Astrocyte of the hippocampus (primary cell): ENCODE measurements around the gene RBL1.
A peak's percentile ranks its signal among the peaks of the same experiment; 100 is the strongest.
"Not testable (repeated sequence)": the region's sequence is repeated elsewhere in the genome, so short reads cannot be mapped to it uniquely, and the experiment has no call there.

Experiments
- DNase-seq: peaks from one replicate; pipeline ENCODE4 v3.0.0; 2011; ENCODE audit warnings: low read depth, low spot score

Gene RBL1

DNA sequence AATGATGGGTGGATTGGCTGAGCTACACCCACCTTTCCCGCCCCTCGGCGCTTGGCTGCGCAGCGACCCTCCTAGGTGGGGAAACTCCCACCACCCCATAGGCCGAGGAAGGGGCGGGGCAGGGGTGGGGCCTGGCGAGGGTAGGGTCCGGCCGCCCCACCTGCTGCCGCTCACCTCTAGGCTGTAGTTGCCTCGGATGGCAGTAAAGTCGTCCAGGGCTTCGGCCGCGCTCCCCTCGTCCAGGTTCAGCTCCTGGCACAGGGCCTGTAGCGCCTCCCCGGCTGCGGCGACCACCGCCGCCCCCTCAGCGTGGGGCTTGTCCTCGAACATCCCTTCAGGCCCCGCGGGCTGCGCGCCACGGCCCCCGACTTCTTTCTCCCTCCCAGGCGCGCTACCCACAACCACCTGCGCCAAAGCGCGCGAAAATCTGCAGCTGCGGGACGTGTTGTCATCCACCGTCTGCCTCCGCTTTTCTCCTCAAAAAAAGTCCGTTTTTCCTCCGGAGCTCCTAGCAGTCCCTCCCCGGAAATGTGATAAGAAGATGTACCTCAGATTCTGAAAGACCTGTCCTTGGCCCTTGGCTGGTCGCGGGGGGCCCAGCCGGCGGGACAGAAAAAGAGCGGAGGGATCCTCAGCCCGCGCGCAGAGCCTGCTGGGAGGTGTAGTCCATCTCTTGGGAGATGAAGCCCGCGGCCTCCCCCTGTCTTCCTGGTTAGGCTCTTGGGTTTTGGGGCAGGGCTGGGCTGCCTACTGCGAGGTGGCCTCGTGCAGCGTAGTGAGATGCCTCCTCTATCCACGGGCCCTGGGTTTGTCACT is at the start of gene RBL1:
Gene RBL1 (minus strand): TSS at position 399 of the 816 bp plus-strand sequence. CDS start 69 bp downstream, at position 330.
- DNase-seq, result peak; percentile 90

GRCh38 chr20:37144856-37145404 is 49.1 kb upstream of the RBL1 start:
- DNase-seq, result no peak

GRCh38 chr20:37142708-37143107 is 46.9 kb upstream of the RBL1 start:
- peak; percentile 68 for DNase-seq

DNA sequence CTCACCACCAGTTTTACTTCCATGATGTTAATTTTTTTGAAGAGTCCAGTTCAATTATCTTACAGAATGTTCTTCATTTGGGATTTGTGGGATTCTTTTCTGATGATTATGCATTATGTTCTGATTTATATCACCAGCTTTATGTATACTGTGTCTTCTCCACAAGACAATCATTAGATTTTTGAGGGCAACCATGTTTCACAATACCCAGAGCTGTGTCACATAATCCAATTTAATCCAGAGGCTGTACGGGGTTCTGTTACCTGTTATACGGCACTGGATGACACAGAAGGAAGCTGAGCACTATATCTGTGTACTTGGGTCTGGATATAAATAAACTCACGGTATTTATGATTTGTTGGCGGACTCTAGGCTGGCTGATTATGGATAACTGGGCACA is 41.8 kb upstream of the RBL1 start:
- no peak for DNase-seq

GRCh38 chr20:37133952-37134351 is 38.2 kb upstream of the RBL1 start:
- no peak for DNase-seq

- DNase-seq, result no peak
These were observed 35.7 kb upstream of the RBL1 start for GRCh38 chr20:37131486-37131885.

- no peak for DNase-seq
These were observed 33.0 kb upstream of the RBL1 start for GRCh38 chr20:37128803-37129202.

GRCh38 chr20:37126290-37126689 is 30.5 kb upstream of the RBL1 start:
- not testable (repeated sequence) for DNase-seq

DNA sequence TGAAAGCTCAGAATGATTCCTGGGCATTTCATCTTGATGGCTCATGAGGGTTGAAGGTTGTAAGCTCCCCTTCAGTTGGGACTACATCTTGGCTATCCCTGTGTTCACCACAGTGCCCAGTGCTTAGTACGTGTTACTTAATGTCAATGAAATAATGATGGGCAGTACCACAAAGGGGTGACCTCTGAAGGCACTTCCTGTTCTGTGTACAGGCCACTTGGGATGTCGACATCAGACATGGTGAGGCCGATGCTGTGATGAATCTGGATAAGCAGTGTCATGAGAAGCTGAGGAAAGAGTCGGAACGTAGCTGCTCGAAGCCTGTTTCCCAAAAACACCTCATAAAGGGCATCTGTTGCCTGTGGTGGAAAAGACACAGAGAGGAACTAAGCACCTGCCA is 27.6 kb upstream of the RBL1 start:
- no peak for DNase-seq

DNA sequence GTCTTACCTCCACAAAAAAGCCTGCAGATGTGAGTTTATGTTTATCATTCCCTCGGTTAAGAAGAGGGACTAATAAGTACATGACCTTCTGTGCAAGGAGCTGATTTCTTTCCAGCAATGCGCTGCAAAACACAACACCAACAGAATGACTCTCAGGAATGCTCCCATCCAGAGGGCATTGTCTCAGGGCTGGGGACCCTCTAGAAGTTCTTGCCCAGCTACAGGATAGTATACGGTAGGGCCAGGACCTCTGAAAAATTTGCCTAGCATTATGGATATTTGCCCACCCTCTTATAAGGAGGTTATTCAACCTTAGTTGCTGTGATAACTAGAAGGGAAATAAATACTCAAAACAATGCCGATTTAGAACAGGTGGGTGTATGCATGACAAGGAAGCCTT is 24.7 kb upstream of the RBL1 start:
- no peak for DNase-seq

DNA sequence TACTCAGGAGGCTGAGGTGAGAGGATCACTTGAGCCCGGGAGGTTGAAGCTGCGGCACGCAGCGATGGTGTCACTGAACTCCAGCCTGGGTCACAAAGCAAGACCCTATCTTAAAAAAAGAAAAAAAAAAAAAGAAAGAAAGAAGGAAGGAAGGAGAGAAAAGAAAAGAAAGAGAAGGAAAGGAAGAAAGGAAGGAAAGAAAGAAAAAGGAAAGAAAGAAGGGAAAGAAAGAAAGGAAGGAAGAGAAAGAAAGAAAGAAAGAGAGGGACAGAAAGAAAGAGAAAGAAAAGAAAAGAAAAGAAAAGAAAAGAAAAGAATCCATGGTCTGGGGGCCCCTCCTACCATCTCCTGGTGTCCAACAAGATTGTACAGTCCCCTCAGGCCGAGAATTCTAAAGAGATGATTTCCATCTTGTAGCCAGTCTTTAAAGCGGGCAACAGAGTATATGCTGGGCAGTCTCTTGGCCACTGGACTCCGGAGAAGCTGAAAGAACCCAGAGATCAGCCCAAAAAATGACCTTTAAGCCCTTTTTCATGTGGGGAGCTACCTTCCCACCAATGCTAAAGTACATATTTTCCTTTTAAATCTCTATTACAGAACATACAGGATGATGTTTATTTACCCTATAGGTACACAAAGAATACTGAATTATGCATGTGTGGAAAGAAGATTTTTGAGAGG is 23.7 kb upstream of the RBL1 start:
- DNase-seq, result no peak

- no peak for DNase-seq
These were observed 18.2 kb upstream of the RBL1 start for GRCh38 chr20:37114012-37114411.

DNA sequence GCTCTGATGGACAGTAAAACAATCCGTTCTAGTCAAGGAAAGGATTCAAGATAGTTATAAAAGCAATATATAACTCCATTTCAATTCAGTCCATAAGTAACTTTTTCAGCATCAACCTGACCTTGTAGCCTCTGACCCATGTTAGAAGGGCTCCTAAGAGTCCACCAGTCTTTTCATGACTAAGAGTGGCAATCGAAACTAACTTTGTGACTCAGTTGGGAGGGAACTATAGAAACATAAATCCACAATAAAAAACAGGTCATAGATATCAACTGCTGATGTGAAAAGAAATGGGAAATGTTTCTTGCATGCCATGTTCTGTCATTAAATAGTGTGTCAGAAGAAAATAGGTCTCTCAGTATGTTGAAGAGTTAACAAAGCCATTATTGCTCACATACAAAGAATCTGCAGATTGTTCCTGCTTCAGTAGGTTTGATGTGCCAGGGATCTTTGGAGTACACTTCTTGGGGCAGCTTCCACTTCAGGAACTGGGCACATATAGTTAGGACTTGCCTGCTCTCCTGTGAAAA is 16.2 kb upstream of the RBL1 start:
- DNase-seq, result no peak

DNA sequence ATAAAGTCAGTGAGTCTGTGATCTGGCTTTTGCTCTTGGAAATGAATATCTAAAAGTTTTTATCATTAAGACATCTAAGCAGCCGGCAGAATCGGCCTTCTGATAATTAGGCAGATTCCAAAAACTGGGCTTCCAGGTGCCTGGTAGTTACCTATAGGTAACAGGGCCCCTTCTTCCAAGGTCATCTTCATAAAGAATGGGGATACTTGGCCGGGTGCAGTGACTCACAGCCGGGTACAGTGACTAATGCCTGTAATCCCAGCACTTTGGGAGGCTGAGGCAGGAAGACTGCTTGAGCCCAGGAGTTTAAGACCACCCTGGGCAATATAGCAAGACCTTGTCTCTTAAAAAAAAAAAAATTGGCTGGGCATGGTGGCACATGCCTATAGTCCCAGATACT is 12.9 kb upstream of the RBL1 start:
- no peak for DNase-seq

DNA sequence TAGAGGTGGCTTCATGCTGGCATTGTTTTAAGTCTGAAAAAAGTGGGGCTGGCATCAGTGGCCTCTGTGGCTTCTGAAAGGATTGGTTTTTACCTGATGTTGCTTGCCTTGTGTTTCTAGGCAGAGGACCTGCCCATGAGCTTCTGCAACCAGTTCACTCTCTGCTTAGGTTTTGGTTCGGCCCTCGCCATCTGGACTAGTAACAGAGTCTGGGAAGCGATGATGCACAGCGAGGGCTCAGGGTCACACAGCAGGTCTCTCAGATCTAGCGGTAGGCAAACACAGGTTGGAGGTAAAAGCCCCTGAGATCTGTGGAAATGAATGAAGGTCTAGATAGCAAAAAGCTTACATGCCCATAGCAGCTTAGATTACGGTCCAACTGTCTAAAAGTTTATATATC is 6.8 kb upstream of the RBL1 start:
- no peak for DNase-seq

DNA sequence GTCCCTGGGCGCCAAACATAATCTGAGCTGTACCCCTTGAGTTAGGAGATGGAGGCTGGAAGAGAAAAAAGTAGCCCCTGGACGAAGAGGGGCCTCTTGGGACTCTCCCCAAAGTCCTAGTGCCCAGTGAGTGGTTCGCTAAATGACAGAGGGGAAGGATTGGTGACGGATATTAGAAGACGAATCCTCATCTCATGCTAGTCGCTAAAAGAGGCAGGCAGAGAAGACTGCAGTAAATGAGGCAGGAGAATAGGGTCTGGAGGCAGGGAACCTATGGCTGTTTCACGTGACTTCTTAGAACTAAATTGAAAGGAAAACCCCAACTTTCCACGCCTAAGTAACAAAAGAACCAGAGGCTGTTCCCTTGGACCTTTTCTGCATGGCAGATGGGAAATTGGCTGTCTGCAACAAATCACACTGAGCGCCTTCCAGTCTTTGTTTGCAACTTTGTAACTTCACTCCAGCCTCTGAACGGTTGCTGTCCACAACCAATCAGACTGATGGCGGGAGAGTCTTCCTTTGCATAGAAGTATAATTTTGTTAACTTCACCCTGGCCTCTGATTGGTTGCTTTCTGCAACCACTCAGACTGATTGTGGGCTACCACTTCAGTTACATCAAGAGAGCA is 731 bp upstream of the RBL1 start:
- DNase-seq, result no peak

DNA sequence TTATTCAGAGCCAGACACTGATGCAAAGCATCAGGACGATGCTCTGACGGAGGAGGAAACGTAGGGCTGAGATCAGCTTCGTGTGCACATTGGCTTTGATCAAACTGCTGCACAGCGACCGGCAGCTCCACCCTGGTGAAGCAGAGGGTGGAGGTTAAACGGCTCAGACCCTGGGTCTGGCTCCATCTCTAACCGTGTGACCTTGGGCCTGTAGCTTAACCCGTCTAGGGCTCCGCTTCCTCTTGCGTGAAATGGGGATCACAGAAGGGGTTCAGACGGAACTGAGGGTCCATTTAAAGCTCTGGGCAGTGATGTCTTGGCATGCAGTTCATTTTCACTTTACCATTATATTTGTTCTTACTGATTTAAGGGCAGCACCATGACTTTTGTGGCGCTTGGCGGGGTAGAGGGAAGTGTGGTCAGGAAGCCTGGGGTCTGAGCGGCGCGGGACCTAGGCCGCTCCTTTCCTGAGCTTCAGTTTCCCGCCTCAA is 644 bp downstream of the RBL1 start:
- DNase-seq, result no peak

- DNase-seq, result no peak
These were observed 5.4 kb downstream of the RBL1 start for GRCh38 chr20:37090407-37090806.

- peak; percentile 16 for DNase-seq
These were observed 14.0 kb downstream of the RBL1 start for GRCh38 chr20:37081717-37082289.

DNA sequence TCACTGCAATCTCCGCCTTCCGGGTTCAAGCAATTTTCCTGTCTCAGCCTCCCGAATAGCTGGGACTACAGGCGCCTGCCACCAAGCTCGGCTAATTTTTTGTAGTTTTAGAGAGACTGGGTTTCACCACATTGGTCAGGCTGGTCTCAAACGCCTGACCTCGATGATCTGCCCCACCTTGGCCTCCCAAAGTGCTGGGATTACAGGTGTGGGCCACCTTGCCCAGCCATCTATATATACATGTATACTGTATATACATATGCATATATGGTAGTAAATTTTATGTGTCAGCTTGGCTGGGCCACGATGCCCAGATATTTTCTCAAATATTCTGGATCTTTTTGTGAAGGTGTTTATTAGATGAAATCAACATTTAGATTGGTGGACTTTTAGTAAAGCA is 18.8 kb downstream of the RBL1 start:
- DNase-seq, result no peak

- no peak for DNase-seq
These were observed 19.7 kb downstream of the RBL1 start for GRCh38 chr20:37075932-37076685.
